ENCODE results near the gene MXD1. TPM values are rescaled to one million over a fixed set of nuclear protein-coding genes. Genes with fewer than 3 reads are reported as not detected.
"Not testable (repeated sequence)": the region's sequence is repeated elsewhere in the genome, so short reads cannot be mapped to it uniquely, and the experiment has no call there.

The MXD1 gene
- total RNA-seq, 2 donors from 2014 or later, result 57.8 to 200 TPM

DNA sequence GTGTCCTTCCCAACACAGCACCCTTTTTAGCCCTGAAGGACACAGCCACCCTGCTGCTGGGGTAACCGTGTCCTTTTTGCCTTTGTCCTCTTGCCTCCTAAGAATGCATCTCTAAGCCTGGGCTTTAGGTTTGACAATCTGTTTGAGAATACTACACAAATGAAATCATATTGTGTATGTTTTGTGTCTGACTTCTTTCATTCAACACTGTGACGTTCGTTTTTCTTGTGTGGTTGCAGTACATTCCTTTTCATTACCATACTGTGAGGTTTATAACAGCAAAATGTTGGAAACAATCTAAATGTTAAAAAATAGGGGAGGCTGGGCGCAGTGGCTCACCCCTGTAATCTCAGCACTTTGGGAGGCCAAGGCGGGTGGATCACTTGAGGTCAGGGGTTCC lies 35.3 kb downstream of the MXD1 start:
- H3K27me3 ChIP-seq, result no peaks in the 10 kb centered on the region
- TF ChIP-seq, protein P1, sequence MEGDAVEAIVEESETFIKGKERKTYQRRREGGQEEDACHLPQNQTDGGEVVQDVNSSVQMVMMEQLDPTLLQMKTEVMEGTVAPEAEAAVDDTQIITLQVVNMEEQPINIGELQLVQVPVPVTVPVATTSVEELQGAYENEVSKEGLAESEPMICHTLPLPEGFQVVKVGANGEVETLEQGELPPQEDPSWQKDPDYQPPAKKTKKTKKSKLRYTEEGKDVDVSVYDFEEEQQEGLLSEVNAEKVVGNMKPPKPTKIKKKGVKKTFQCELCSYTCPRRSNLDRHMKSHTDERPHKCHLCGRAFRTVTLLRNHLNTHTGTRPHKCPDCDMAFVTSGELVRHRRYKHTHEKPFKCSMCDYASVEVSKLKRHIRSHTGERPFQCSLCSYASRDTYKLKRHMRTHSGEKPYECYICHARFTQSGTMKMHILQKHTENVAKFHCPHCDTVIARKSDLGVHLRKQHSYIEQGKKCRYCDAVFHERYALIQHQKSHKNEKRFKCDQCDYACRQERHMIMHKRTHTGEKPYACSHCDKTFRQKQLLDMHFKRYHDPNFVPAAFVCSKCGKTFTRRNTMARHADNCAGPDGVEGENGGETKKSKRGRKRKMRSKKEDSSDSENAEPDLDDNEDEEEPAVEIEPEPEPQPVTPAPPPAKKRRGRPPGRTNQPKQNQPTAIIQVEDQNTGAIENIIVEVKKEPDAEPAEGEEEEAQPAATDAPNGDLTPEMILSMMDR (IDR thresholded peaks at IDR 0.05), result no peak
- H3K4me3 ChIP-seq, result no peak overlapping the region
- H3K9me3 ChIP-seq, result no peaks in the 10 kb centered on the region
- H3K4me1 ChIP-seq, result peaks cover 5% of the 10 kb centered on the region
- no peak for DNase-seq
- intact Hi-C loops (cut with DNase I), result no loop called here
- H3K27ac ChIP-seq, result no peak overlapping the region
- H3K9ac ChIP-seq (ENCODE audit: low read depth in 2 of 2, low read length in 2 of 2), result no peak overlapping the region
- H3K36me3 ChIP-seq, result no peaks in the 10 kb centered on the region

DNA sequence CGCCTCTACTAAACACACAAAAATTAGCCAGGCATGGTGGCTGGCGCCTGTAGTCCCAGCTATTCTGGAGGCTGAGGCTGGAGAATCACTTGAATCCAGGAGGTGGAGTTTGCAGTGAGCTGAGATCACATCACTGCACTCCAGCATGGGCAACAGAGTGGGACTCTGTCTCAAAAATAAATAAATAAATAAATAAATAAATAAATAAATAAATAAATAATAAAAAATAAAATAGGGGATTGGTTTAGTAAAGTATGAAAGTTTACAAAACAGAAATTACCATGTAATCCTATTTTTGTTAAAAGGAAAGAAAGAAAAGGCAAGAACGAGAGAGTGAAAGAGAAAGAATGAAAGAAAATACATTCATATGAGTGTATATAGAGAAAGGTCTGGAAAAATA lies 35.8 kb downstream of the MXD1 start:
- intact Hi-C loops (cut with DNase I), result not testable (repeated sequence)

DNA sequence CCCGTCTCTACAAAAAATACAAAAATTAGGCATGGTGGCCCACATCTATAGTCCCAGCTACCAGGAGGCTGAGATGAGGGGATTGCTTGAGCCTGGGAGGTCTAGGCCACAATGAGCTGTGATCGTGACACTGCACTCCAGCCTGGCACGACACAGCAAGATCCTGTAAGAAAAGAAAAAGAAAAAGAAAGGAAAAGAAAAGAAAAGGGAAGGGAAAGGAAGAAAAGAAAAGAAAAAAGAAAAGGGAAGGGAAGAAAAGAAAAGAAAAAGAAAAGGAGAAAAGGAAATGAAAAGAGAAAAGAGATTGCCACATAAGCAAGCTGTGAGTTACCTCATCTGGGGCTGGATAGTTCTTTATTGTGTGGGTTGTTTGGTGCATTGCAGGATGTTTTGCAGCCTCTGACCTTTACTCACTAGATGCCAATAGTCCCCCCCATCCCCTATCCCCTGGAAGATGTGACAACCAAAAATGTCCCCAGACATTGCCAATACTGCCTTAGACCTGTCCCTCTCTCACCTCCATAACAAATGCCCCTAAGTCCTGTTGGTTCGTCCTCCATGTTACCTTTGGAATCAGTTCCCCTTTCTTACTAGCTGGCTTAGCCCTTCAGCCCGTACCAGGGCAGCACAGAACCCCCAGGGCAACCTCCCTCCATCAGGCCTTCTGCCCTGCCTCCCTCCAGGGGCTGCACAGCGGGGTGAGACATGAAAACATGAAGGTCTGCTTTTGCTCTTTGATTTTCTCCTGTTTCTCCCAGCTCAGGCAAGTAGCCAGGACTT lies 37.6 kb downstream of the MXD1 start:
- no peaks in the 10 kb centered on the region for H3K4me1 ChIP-seq
- no peaks in the 10 kb centered on the region for H3K9me3 ChIP-seq
- no peaks in the 10 kb centered on the region for H3K27me3 ChIP-seq
- intact Hi-C loops (cut with DNase I), result no loop called here
- H3K9ac ChIP-seq (ENCODE audit: low read depth in 2 of 2, low read length in 2 of 2), result no peak overlapping the region
- TF ChIP-seq, protein P1 (IDR thresholded peaks at IDR 0.05), result no peak
- H3K4me3 ChIP-seq, result no peak overlapping the region
- no peak overlapping the region for H3K27ac ChIP-seq
- no peak for DNase-seq
- no peaks in the 10 kb centered on the region for H3K36me3 ChIP-seq

More for the DNA sequence above, 35.8 kb downstream of the MXD1 start:
- not testable (repeated sequence) for H3K27me3 ChIP-seq; H3K36me3 ChIP-seq; H3K9ac ChIP-seq (ENCODE audit: low read depth in 2 of 2, low read length in 2 of 2); DNase-seq; H3K4me1 ChIP-seq; H3K4me3 ChIP-seq; H3K27ac ChIP-seq; H3K9me3 ChIP-seq

DNA sequence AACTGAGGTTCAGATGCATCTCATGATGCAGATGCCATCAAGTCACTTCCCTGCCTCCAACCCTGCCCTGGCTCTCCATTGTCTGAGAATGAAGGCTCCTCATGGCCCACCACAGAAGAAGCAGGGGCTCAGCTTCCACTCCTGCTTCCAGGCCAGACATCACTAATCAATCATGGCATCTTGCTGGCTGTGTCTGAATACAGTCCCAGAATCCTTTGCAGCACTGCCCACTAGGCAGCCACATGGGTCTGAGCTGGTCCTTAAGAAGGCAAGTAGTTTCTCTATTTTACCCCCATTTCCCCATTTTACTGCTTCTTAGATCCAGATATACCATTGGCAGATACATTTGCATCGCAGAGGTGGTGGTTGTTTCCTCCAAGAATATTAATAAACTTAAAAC lies 39.2 kb downstream of the MXD1 start:
- Histone ChIP-seq H3K9me3 (no peaks in the 10 kb centered on the region), H3K27me3 (no peaks in the 10 kb centered on the region), H3K27ac (no peak overlapping the region), H3K36me3 (no peaks in the 10 kb centered on the region), H3K4me3 (no peak overlapping the region), H3K4me1 (no peaks in the 10 kb centered on the region), H3K9ac (ENCODE audit: low read depth in 2 of 2, low read length in 2 of 2) (no peak overlapping the region)
- intact Hi-C loops (cut with DNase I), result no loop called here
- no peak for DNase-seq
- TF ChIP-seq, protein P1 (IDR thresholded peaks at IDR 0.05), result no peak

DNA sequence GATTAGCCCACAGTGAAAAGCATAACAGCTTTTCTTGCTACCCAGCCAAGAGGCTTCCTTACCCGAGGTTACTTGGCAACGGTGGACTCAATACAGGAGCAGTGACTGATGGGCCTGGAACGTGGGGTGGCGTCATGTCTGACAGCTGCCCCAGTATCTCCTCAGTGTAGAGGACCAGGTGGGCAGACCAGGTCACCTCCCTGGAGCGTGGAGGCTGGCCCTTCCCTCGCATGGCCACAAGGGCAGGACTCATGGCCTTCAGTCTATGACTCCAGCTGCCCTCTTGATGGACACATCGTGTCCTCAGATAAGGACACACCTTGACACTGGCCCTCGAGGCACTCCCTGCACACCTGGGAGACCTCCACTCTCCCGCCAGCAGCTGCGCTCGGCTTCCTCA lies 40.1 kb downstream of the MXD1 start:
- Histone ChIP-seq H3K36me3 (no peaks in the 10 kb centered on the region), H3K27ac (no peak overlapping the region), H3K4me1 (no peaks in the 10 kb centered on the region), H3K27me3 (no peaks in the 10 kb centered on the region), H3K4me3 (no peak overlapping the region), H3K9me3 (no peaks in the 10 kb centered on the region), H3K9ac (ENCODE audit: low read depth in 2 of 2, low read length in 2 of 2) (no peak overlapping the region)
- no peak for DNase-seq
- TF ChIP-seq, protein P1 (IDR thresholded peaks at IDR 0.05), result no peak
- intact Hi-C loops (cut with DNase I), result no loop called here

DNA sequence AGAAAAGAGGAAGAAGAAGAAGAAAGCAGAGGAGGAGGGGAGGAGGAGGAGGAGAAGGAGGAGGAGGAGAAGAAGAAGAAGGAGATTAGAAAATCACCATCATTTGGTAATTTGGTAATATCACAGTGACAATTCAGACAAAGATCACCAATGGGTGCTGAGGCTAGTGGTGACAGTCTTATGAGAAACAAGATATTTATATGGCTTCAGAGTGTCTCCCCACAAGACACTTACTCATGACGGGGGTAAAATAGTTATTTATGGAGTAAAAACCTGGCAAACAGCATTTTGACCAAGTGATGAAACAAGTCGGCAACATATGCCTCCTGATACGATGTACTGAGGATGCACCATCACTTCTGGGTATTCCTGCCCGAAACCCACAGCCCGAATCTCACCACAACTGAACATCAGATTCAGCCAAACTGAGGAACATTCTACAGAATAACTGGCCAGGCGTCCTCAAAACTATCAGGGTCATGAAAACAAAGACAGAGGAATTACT lies 41.6 kb downstream of the MXD1 start:
- no peak overlapping the region for H3K4me3 ChIP-seq
- intact Hi-C loops (cut with DNase I), result no loop called here
- H3K27ac ChIP-seq, result no peak overlapping the region
- no peak for DNase-seq
- no peaks in the 10 kb centered on the region for H3K4me1 ChIP-seq
- H3K36me3 ChIP-seq, result no peaks in the 10 kb centered on the region
- H3K27me3 ChIP-seq, result no peaks in the 10 kb centered on the region
- H3K9ac ChIP-seq (ENCODE audit: low read depth in 2 of 2, low read length in 2 of 2), result no peak overlapping the region
- no peaks in the 10 kb centered on the region for H3K9me3 ChIP-seq
- TF ChIP-seq, protein P1 (IDR thresholded peaks at IDR 0.05), result no peak
